ENCODE results near the gene CACUL1.
"Not testable (repeated sequence)": the region's sequence is repeated elsewhere in the genome, so short reads cannot be mapped to it uniquely, and the experiment has no call there.

Gene CACUL1

GRCh38 chr10:118754556-118755423, at the start of gene CACUL1:
Gene CACUL1 (minus strand): TSS chr10:118754970. CDS start chr10:118754762, 208 bp downstream.
- Mint-ChIP-seq H3K4me1 (peaks cover 31% of the 10 kb centered on the region), H3K4me3 (peak within 1 kb of the TSS; percentile 83), H3K27ac (peak within 1 kb of the TSS; percentile 94), H3K36me3 (peaks cover 16% of the 10 kb centered on the region), H3K9me3 (no peaks in the 10 kb centered on the region)
- ATAC-seq (peak; percentile 97), DNase-seq (ENCODE audit: low spot score in 2 of 2) (peak; percentile 98 to 99)

GRCh38 chr10:118804262-118804773, 49.5 kb upstream of the CACUL1 start:
- no peak for ATAC-seq
- no peaks in the 10 kb centered on the region for H3K36me3 Mint-ChIP-seq
- H3K4me3 Mint-ChIP-seq = no peak overlapping the region
- H3K4me1 Mint-ChIP-seq = no peaks in the 10 kb centered on the region
- H3K27ac Mint-ChIP-seq = no peak overlapping the region
- no peaks in the 10 kb centered on the region for H3K9me3 Mint-ChIP-seq
- DNase-seq (ENCODE audit: low spot score in 2 of 2) = no peak

GRCh38 chr10:118802126-118802793, 47.5 kb upstream of the CACUL1 start:
- ATAC-seq (no peak), DNase-seq (ENCODE audit: low spot score in 2 of 2) (no peak)
- Mint-ChIP-seq H3K36me3 (no peaks in the 10 kb centered on the region), H3K4me1 (no peaks in the 10 kb centered on the region), H3K9me3 (no peaks in the 10 kb centered on the region), H3K27ac (peak overlapping the region; percentile 7), H3K4me3 (no peak overlapping the region)

- Mint-ChIP-seq H3K36me3 (no peaks in the 10 kb centered on the region), H3K27ac (no peak overlapping the region), H3K9me3 (no peaks in the 10 kb centered on the region), H3K4me1 (no peaks in the 10 kb centered on the region), H3K4me3 (no peak overlapping the region)
- DNase-seq (ENCODE audit: low spot score in 2 of 2) (no peak), ATAC-seq (no peak)
Observed at GRCh38 chr10:118800920-118801319, 46.1 kb upstream of the CACUL1 start.

GRCh38 chr10:118799777-118800176, 45.0 kb upstream of the CACUL1 start:
- Mint-ChIP-seq H3K4me3 (no peak overlapping the region), H3K4me1 (no peaks in the 10 kb centered on the region), H3K27ac (no peak overlapping the region), H3K36me3 (no peaks in the 10 kb centered on the region), H3K9me3 (no peaks in the 10 kb centered on the region)
- DNase-seq (ENCODE audit: low spot score in 2 of 2) (no peak), ATAC-seq (peak; percentile 51)

- Mint-ChIP-seq H3K9me3 (no peaks in the 10 kb centered on the region), H3K4me3 (no peak overlapping the region), H3K36me3 (no peaks in the 10 kb centered on the region), H3K27ac (no peak overlapping the region), H3K4me1 (no peaks in the 10 kb centered on the region)
- ATAC-seq = peak; percentile 26
- no peak for DNase-seq (ENCODE audit: low spot score in 2 of 2)
Observed at GRCh38 chr10:118798231-118798662, 43.5 kb upstream of the CACUL1 start.

- H3K27ac Mint-ChIP-seq; H3K9me3 Mint-ChIP-seq; DNase-seq (ENCODE audit: low spot score in 2 of 2); ATAC-seq; H3K4me3 Mint-ChIP-seq; H3K4me1 Mint-ChIP-seq; H3K36me3 Mint-ChIP-seq: not testable (repeated sequence)
Observed at GRCh38 chr10:118794971-118795370, 40.2 kb upstream of the CACUL1 start.

GRCh38 chr10:118793545-118793944, 38.8 kb upstream of the CACUL1 start:
- no peak for DNase-seq (ENCODE audit: low spot score in 2 of 2)
- ATAC-seq = no peak
- H3K36me3 Mint-ChIP-seq = no peaks in the 10 kb centered on the region
- H3K4me1 Mint-ChIP-seq = no peaks in the 10 kb centered on the region
- no peak overlapping the region for H3K27ac Mint-ChIP-seq
- H3K9me3 Mint-ChIP-seq = no peaks in the 10 kb centered on the region
- H3K4me3 Mint-ChIP-seq = no peak overlapping the region

- H3K9me3 Mint-ChIP-seq = no peaks in the 10 kb centered on the region
- ATAC-seq = no peak
- H3K4me3 Mint-ChIP-seq = no peak overlapping the region
Observed at GRCh38 chr10:118792526-118792925, 37.8 kb upstream of the CACUL1 start.

GRCh38 chr10:118790058-118790457, 35.3 kb upstream of the CACUL1 start:
- no peak for ATAC-seq
- no peaks in the 10 kb centered on the region for H3K36me3 Mint-ChIP-seq
- no peak overlapping the region for H3K27ac Mint-ChIP-seq
- DNase-seq (ENCODE audit: low spot score in 2 of 2) = no peak
- no peak overlapping the region for H3K4me3 Mint-ChIP-seq
- no peaks in the 10 kb centered on the region for H3K4me1 Mint-ChIP-seq
- H3K9me3 Mint-ChIP-seq = no peaks in the 10 kb centered on the region

More at GRCh38 chr10:118792526-118792925, 37.8 kb upstream of the CACUL1 start:
- Mint-ChIP-seq H3K36me3 (no peaks in the 10 kb centered on the region), H3K4me1 (no peaks in the 10 kb centered on the region), H3K27ac (no peak overlapping the region)
- DNase-seq (ENCODE audit: low spot score in 2 of 2) = no peak

- Mint-ChIP-seq H3K4me1 (no peaks in the 10 kb centered on the region), H3K9me3 (no peaks in the 10 kb centered on the region), H3K27ac (no peak overlapping the region), H3K36me3 (no peaks in the 10 kb centered on the region), H3K4me3 (no peak overlapping the region)
- no peak for DNase-seq (ENCODE audit: low spot score in 2 of 2)
- no peak for ATAC-seq
Observed at GRCh38 chr10:118785551-118785950, 30.8 kb upstream of the CACUL1 start.

- no peaks in the 10 kb centered on the region for H3K4me1 Mint-ChIP-seq
Observed at GRCh38 chr10:118783776-118784545, 29.2 kb upstream of the CACUL1 start.

GRCh38 chr10:118782916-118783465, 28.2 kb upstream of the CACUL1 start:
- H3K36me3 Mint-ChIP-seq; H3K4me1 Mint-ChIP-seq; H3K27ac Mint-ChIP-seq; ATAC-seq; DNase-seq (ENCODE audit: low spot score in 2 of 2); H3K4me3 Mint-ChIP-seq; H3K9me3 Mint-ChIP-seq: not testable (repeated sequence)

More at GRCh38 chr10:118783776-118784545, 29.2 kb upstream of the CACUL1 start:
- Mint-ChIP-seq H3K9me3 (no peaks in the 10 kb centered on the region), H3K36me3 (no peaks in the 10 kb centered on the region), H3K27ac (no peak overlapping the region), H3K4me3 (no peak overlapping the region)
- ATAC-seq (no peak), DNase-seq (ENCODE audit: low spot score in 2 of 2) (no peak)

GRCh38 chr10:118781541-118781940, 26.8 kb upstream of the CACUL1 start:
- peaks cover 2% of the 10 kb centered on the region for H3K9me3 Mint-ChIP-seq
- H3K4me3 Mint-ChIP-seq = no peak overlapping the region
- H3K27ac Mint-ChIP-seq = no peak overlapping the region
- ATAC-seq (no peak), DNase-seq (ENCODE audit: low spot score in 2 of 2) (no peak)
- no peaks in the 10 kb centered on the region for H3K36me3 Mint-ChIP-seq
- no peaks in the 10 kb centered on the region for H3K4me1 Mint-ChIP-seq

- H3K36me3 Mint-ChIP-seq = no peaks in the 10 kb centered on the region
- H3K9me3 Mint-ChIP-seq = peaks cover 2% of the 10 kb centered on the region
- ATAC-seq (no peak), DNase-seq (ENCODE audit: low spot score in 2 of 2) (no peak)
- no peaks in the 10 kb centered on the region for H3K4me1 Mint-ChIP-seq
- no peak overlapping the region for H3K4me3 Mint-ChIP-seq
- H3K27ac Mint-ChIP-seq = no peak overlapping the region
Observed at GRCh38 chr10:118778727-118779126, 24.0 kb upstream of the CACUL1 start.
